Osteoblast (primary cell): ENCODE results near the gene VMP1. TPM values are rescaled to one million over a fixed set of nuclear protein-coding genes. Genes with fewer than 3 reads are reported as not detected.
A peak's percentile ranks its signal among the peaks of the same experiment; 100 is the strongest.

Source experiments
- DNase-seq: peaks from one replicate; pipeline ENCODE4 v3.0.0; 2011; ENCODE audit warnings: low spot score, mixed read lengths; ENCODE audit not compliant: insufficient read length; ENCODE audit errors: missing footprints
- H2AFZ ChIP-seq: 2 replicates; pipeline ENCODE4 v1.6.0; 2011; ENCODE audit warnings: mild to moderate bottlenecking, low read length
- H3K27ac ChIP-seq: 2 replicates; pipeline ENCODE4 v1.5.1; 2011; ENCODE audit warnings: mild to moderate bottlenecking, low read depth, low read length, moderate library complexity
- H3K27me3 ChIP-seq: 2 replicates; pipeline ENCODE4 v1.6.0; 2012; ENCODE audit warnings: mild to moderate bottlenecking, control low read depth, inconsistent platforms, low read length, moderate library complexity; ENCODE audit not compliant: insufficient read depth
- H3K36me3 ChIP-seq: 2 replicates; pipeline ENCODE4 v1.5.1; 2011; ENCODE audit warnings: mild to moderate bottlenecking, low read length, control low read depth, moderate library complexity; ENCODE audit not compliant: insufficient read depth
- H3K4me1 ChIP-seq: 2 replicates; pipeline ENCODE4 v1.5.1; 2011; ENCODE audit warnings: mild to moderate bottlenecking, low read length, control low read depth, moderate library complexity; ENCODE audit not compliant: insufficient read depth
- H3K4me2 ChIP-seq: 2 replicates; pipeline ENCODE4 v1.6.0; 2011; ENCODE audit warnings: mild to moderate bottlenecking, low read length; ENCODE audit not compliant: insufficient read depth
- H3K4me3 ChIP-seq: fragments of 200-600 bp; sonication (generic); 3 replicates; pipeline ENCODE4 v1.5.1; 2012; ENCODE audit warnings: mild to moderate bottlenecking, low read length, inconsistent platforms; ENCODE audit not compliant: insufficient read depth
- H3K79me2 ChIP-seq: 2 replicates; pipeline ENCODE4 v1.6.0; 2012; ENCODE audit warnings: mild to moderate bottlenecking, low read length, control low read depth, inconsistent platforms; ENCODE audit not compliant: insufficient read depth
- H3K9me3 ChIP-seq: 2 replicates; pipeline ENCODE4 v1.5.1; 2011; ENCODE audit warnings: low read depth, low read length, control low read depth
- H4K20me1 ChIP-seq: 2 replicates; pipeline ENCODE4 v1.6.0; 2012; ENCODE audit warnings: mild to moderate bottlenecking, low read length, control low read depth; ENCODE audit not compliant: insufficient read depth
- total RNA-seq: library from RNA; depleted of rRNA; stranded (reverse); fragments of >200 nt; gene quantifications from 2 replicates; pipeline ENCODE4 v1.2.3, GENCODE V29; 2012
- TF ChIP-seq, protein P1 (sequence below): IDR thresholded peaks from 2 replicates; pipeline ENCODE4 v1.5.1; 2011; ENCODE audit warnings: mild to moderate bottlenecking, low read depth, low read length, moderate library complexity; ENCODE audit errors: extremely low read depth

The VMP1 gene
- total RNA-seq, 1 donor = 415 TPM

GRCh38 chr17:59678918-59679317 lies 28.5 kb upstream of the VMP1 start:
- Histone ChIP-seq H3K36me3 (peaks cover 100% of the 10 kb centered on the region), H3K9me3 (no peaks in the 10 kb centered on the region), H3K27ac (no peak overlapping the region), H4K20me1 (peaks cover 2% of the 10 kb centered on the region), H2AFZ (no peak overlapping the region), H3K27me3 (no peaks in the 10 kb centered on the region), H3K79me2 (peaks cover 82% of the 10 kb centered on the region), H3K4me1 (peaks cover 9% of the 10 kb centered on the region), H3K4me2 (no peak overlapping the region), H3K4me3 (no peak overlapping the region)
- TF ChIP-seq, protein P1, sequence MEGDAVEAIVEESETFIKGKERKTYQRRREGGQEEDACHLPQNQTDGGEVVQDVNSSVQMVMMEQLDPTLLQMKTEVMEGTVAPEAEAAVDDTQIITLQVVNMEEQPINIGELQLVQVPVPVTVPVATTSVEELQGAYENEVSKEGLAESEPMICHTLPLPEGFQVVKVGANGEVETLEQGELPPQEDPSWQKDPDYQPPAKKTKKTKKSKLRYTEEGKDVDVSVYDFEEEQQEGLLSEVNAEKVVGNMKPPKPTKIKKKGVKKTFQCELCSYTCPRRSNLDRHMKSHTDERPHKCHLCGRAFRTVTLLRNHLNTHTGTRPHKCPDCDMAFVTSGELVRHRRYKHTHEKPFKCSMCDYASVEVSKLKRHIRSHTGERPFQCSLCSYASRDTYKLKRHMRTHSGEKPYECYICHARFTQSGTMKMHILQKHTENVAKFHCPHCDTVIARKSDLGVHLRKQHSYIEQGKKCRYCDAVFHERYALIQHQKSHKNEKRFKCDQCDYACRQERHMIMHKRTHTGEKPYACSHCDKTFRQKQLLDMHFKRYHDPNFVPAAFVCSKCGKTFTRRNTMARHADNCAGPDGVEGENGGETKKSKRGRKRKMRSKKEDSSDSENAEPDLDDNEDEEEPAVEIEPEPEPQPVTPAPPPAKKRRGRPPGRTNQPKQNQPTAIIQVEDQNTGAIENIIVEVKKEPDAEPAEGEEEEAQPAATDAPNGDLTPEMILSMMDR = no peak
- DNase-seq = no peak

DNA sequence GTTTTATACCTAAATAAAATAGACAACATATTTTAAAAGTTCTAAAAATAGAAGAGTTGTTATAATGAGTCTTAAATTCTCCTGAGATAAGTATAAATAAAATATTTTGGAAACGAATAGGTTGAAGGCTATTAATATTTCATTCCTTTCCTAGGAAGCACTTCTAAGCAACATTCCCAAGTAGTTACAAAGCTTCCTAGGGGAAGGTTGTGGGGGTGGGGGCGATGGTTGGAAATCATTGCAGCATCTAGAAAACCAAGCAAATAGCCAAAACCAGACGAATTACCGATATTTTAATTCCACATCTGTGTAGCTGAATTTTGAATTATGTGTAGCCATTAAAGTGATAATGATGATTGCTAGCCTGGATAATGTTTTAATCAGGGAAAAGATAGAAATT lies 27.1 kb upstream of the VMP1 start:
- Histone ChIP-seq H3K79me2 (peaks cover 81% of the 10 kb centered on the region), H3K36me3 (peaks cover 100% of the 10 kb centered on the region), H3K27ac (peak overlapping the region; percentile 9), H3K9me3 (no peaks in the 10 kb centered on the region), H3K27me3 (no peaks in the 10 kb centered on the region), H3K4me2 (no peak overlapping the region), H4K20me1 (peaks cover 6% of the 10 kb centered on the region), H2AFZ (no peak overlapping the region), H3K4me1 (peaks cover 9% of the 10 kb centered on the region), H3K4me3 (no peak overlapping the region)
- TF ChIP-seq, protein P1 = no peak
- DNase-seq = no peak

DNA sequence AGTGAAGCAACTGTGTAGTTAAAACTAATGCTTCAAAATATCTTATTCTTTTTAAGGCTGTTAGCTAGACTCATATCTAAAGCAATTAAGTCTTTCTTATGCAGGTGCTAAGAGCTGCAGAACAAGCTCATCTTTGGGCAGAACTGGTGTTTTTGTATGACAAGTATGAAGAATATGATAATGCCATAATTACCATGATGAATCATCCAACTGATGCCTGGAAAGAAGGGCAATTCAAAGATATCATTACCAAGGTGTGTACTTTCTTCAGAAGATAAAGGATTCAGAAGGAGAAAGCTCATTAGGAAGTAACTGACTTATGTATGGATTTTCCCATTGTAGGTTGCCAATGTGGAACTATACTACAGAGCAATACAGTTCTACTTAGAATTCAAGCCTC lies 24.2 kb upstream of the VMP1 start:
- no peaks in the 10 kb centered on the region for H3K9me3 ChIP-seq
- no peak overlapping the region for H2AFZ ChIP-seq
- H3K4me2 ChIP-seq = no peak overlapping the region
- DNase-seq = no peak
- peaks cover 17% of the 10 kb centered on the region for H4K20me1 ChIP-seq
- H3K36me3 ChIP-seq = peaks cover 99% of the 10 kb centered on the region
- no peak overlapping the region for H3K27ac ChIP-seq
- peaks cover 9% of the 10 kb centered on the region for H3K4me1 ChIP-seq
- TF ChIP-seq, protein P1 = no peak
- H3K27me3 ChIP-seq = no peaks in the 10 kb centered on the region
- H3K4me3 ChIP-seq = no peak overlapping the region
- peaks cover 81% of the 10 kb centered on the region for H3K79me2 ChIP-seq

DNA sequence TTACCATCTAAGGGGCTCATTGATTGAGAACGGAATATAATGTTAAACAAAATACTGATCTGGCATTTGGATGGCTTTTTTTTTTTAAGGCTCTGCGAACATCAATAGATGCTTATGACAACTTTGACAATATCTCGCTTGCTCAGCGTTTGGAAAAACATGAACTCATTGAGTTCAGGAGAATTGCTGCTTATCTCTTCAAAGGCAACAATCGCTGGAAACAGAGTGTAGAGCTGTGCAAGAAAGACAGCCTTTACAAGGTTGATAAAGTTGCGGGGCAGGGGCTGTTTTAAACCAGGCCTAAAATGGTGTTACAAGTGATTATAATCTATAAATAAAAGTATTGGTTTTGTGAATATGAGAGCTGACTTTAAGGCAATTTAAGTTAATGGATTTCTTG lies 22.5 kb upstream of the VMP1 start:
- H3K4me1 ChIP-seq = peaks cover 4% of the 10 kb centered on the region
- peaks cover 89% of the 10 kb centered on the region for H3K79me2 ChIP-seq

More for the DNA sequence above, 22.5 kb upstream of the VMP1 start:
- Histone ChIP-seq H2AFZ (no peak overlapping the region), H3K27me3 (no peaks in the 10 kb centered on the region), H3K27ac (no peak overlapping the region), H3K9me3 (no peaks in the 10 kb centered on the region), H4K20me1 (peaks cover 17% of the 10 kb centered on the region), H3K36me3 (peaks cover 98% of the 10 kb centered on the region), H3K4me2 (no peak overlapping the region), H3K4me3 (no peak overlapping the region)
- TF ChIP-seq, protein P1 = no peak
- DNase-seq = no peak
